ACC112 (cell line): ENCODE data around the gene ADCYAP1R1.

ENCODE experiments used
- H2AFZ ChIP-seq: fragments of 200-600 bp; sonication (generic); one replicate; pipeline ENCODE4 v1.6.0; 2017; ENCODE audit warnings: antibody characterized with exemption, low read length; ENCODE audit not compliant: unreplicated experiment
- H3K27ac ChIP-seq: fragments of 200-600 bp; sonication (generic); 2 replicates; pipeline ENCODE4 v1.5.1; 2014; ENCODE audit warnings: low read depth, mild to moderate bottlenecking, antibody characterized with exemption, low read length, moderate library complexity
- H3K27me3 ChIP-seq: fragments of 200-600 bp; sonication (generic); 2 replicates; pipeline ENCODE4 v1.6.1; 2014; ENCODE audit warnings: mild to moderate bottlenecking, antibody characterized with exemption, low read length, moderate library complexity, mixed read lengths; ENCODE audit not compliant: insufficient read depth
- H3K36me3 ChIP-seq: fragments of 200-600 bp; sonication (generic); 2 replicates; pipeline ENCODE4 v1.6.1; 2016; ENCODE audit warnings: mild to moderate bottlenecking, antibody characterized with exemption, low read length, moderate library complexity, mixed read lengths; ENCODE audit not compliant: insufficient read depth
- H3K4me1 ChIP-seq: fragments of 200-600 bp; sonication (generic); one replicate; pipeline ENCODE4 v1.6.1; 2016; ENCODE audit warnings: low read length, mixed read lengths; ENCODE audit not compliant: insufficient read depth, unreplicated experiment, control insufficient read depth
- H3K4me3 ChIP-seq: fragments of 200-600 bp; sonication (generic); 2 replicates; pipeline ENCODE4 v1.5.1; 2014; ENCODE audit warnings: mild to moderate bottlenecking, low read depth, low read length
- H3K79me2 ChIP-seq: fragments of 200-600 bp; sonication (generic); one replicate; pipeline ENCODE4 v1.6.0; 2016; ENCODE audit warnings: low read length; ENCODE audit not compliant: control insufficient read depth, unreplicated experiment, insufficient read depth

The ADCYAP1R1 gene

DNA sequence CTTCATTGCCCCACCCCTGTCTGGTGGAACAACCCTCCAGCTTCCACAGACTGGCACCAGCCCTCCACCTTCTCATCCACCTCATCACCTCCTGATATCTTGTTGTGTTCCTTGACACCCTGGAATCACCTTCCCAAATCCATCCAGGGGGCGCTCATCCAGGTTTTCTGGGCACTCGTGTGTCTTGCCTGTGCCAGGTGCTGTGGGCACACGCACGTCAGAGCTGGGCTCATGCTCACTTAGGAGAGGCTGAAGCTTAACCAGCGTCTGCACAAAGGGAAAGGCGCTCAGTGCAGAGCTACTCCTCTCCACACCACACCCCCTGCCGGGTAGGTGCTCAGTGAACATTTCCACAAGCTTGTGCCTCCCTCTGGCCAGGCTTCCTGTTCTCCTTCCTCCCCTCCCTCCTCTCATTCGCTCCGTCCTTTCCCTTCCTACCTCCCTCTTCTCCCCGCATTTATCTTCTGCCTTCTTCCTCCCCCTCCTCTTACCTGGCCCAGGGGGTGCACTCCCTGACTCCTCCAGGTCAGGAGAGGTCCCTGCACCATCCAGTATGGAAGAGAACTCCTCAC is 4.8 kb downstream of the ADCYAP1R1 start:
- Histone ChIP-seq H3K4me3 (no peak overlapping the region), H3K4me1 (no peaks in the 10 kb centered on the region)

DNA sequence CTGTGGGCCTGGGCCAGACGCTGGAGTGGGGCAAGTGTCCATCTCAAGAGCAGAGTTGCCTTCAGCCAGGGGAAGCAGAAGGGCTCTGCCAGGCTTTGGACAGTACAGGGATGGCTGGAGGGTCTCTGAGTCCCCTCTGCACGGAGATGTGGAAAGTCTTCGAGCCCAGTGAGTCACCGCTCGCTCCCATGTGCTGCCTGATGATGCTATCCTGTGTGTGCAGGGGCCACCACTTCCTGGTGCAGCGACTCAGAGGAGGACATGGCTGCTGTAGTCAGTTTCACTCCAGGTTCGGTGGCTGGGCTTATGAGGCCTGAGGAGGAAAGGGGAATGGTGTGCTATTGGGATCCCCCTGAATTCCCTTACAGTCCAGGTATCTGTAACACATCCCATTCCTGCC is 6.0 kb downstream of the ADCYAP1R1 start:
- peaks cover 22% of the 10 kb centered on the region for H3K27me3 ChIP-seq
- no peak overlapping the region for H3K4me3 ChIP-seq
- no peak overlapping the region for H2AFZ ChIP-seq
- no peaks in the 10 kb centered on the region for H3K36me3 ChIP-seq
- no peaks in the 10 kb centered on the region for H3K4me1 ChIP-seq
- no peaks in the 10 kb centered on the region for H3K79me2 ChIP-seq
- no peak overlapping the region for H3K27ac ChIP-seq

More for the DNA sequence above, 4.8 kb downstream of the ADCYAP1R1 start:
- Histone ChIP-seq H3K79me2 (no peaks in the 10 kb centered on the region), H2AFZ (no peak overlapping the region), H3K27ac (no peak overlapping the region), H3K27me3 (peaks cover 32% of the 10 kb centered on the region), H3K36me3 (no peaks in the 10 kb centered on the region)

DNA sequence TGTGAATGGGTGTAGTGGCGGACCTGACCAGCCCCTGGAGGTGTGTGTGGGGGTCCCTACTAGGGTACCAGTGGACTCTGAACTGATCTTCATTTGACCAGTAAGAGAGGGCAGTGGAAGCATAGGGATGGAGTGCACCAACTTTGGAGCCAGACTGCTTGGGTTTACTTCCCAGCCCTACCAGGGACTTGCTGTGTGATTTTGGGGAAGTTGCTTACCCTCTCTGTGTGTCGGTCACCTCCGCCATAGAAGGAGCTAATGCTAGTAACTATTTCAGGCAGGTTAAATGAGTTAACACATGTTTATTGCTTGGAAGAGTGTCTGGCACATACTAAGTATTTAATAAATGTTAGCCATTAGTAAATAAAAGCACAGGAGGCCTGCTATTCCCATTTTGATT is 6.6 kb downstream of the ADCYAP1R1 start:
- no peaks in the 10 kb centered on the region for H3K79me2 ChIP-seq
- no peak overlapping the region for H2AFZ ChIP-seq
- peaks cover 17% of the 10 kb centered on the region for H3K27me3 ChIP-seq
- no peak overlapping the region for H3K27ac ChIP-seq
- H3K36me3 ChIP-seq, result no peaks in the 10 kb centered on the region
- H3K4me1 ChIP-seq, result no peaks in the 10 kb centered on the region
- H3K4me3 ChIP-seq, result no peak overlapping the region

DNA sequence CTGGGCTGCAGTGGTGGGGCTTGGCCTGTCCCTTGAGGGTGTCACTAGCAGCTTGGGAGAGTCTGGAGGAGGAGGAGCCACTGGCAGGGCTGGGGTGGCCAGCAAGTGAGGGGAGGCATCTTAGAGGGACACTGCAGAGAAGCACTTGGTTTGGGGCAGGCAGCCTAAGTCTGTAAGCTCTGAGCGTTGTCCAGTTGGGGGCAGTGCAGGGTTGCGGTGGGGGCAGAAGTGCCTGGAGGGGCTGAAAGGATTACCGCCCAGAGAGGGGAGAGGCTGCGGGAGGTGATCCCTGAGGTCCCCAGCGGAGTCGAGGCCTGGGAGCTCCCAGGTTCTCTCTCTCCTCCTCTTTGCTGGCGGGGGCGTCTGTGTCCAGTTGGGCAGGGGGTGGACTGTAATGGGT is 7.4 kb downstream of the ADCYAP1R1 start:
- H3K4me1 ChIP-seq, result no peaks in the 10 kb centered on the region
- H3K36me3 ChIP-seq, result no peaks in the 10 kb centered on the region
- no peak overlapping the region for H3K27ac ChIP-seq
- H3K27me3 ChIP-seq, result peaks cover 12% of the 10 kb centered on the region
- H2AFZ ChIP-seq, result no peak overlapping the region
- H3K79me2 ChIP-seq, result no peaks in the 10 kb centered on the region
- H3K4me3 ChIP-seq, result no peak overlapping the region

DNA sequence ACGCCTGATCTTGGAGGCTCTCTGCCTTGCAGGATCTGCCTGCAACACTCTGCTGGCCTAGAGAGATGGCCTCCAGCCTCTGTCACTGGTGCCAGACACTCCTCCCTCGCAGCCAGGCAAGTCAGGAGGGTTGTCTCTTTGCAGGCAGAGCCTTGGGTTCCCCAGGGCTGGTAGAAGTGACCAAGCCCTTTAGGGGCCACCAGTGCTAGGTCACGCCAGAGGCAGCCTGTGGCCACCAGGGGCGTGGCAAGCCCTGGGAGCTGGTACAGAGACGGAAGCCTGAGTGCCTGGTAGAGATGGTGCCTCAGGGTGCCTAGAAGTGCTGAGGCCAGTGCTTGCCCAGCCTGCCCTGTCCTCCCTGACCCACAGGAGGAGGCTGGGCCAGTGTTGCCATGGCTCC is 9.1 kb downstream of the ADCYAP1R1 start:
- peaks cover 10% of the 10 kb centered on the region for H3K27me3 ChIP-seq
- no peak overlapping the region for H3K27ac ChIP-seq

DNA sequence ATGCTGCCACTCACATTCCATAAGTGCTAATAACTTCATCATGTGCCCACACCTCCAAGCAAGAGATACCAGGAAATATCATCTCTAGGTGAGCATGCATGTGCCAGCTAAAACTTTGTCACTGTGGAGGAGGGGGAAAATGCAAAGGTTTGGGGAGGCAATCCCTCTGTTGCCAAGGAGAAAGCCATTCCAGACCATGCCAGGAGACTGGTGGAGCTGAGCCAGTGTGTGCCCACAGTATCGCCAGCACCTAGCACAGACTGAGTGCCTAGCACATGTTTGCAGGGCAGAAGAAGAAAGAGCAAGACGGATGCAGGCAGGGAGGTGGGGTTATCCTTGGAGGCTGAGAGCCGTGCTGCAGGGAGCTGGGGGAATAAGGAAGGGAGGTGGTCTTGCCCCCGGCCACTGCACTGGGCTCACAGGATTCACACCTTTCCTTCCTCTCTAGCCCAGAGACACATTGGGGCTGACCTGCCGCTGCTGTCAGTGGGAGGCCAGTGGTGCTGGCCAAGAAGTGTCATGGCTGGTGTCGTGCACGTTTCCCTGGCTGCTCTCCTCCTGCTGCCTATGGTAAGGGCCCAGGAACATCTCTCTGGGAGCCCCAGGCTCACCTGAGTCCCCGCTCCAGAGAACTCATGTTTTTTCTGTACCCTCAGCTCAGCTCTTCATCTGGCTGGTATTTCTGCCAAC is 10.8 kb downstream of the ADCYAP1R1 start:
- Histone ChIP-seq H3K4me3 (no peak overlapping the region), H3K27ac (no peak overlapping the region), H3K4me1 (no peaks in the 10 kb centered on the region), H3K27me3 (peaks cover 10% of the 10 kb centered on the region), H3K79me2 (no peaks in the 10 kb centered on the region), H3K36me3 (no peaks in the 10 kb centered on the region), H2AFZ (no peak overlapping the region)

More for the DNA sequence above, 9.1 kb downstream of the ADCYAP1R1 start:
- Histone ChIP-seq H3K36me3 (no peaks in the 10 kb centered on the region), H2AFZ (no peak overlapping the region), H3K4me1 (no peaks in the 10 kb centered on the region), H3K79me2 (no peaks in the 10 kb centered on the region), H3K4me3 (no peak overlapping the region)

DNA sequence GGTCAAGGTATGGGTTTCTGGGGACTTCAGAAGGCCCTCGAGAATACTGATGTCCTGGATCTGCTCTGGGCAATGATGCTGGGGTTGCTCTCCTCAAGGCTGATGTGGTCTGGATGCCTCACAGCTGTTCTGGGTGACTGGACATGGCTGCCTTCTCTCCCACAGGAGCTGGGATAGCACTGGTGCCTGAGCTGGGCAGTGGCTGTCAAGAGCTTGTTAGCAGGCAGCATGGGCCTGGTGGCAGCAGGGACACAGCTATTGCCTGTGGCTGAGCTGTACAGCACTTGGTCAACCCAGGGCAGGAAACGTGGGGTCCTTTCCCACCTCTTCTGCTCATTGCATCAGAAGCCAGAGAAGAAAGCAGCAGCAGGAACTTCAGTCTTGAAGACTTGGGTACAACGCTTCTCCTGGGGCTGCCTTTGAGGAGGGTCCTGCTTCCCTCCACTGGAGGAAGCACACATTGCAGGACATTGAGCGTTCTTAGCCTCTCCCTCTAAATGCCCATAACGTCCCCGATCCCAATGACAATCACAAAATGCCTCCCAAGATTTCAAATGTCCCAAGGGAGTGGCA is 13.0 kb downstream of the ADCYAP1R1 start:
- Histone ChIP-seq H3K4me1 (no peaks in the 10 kb centered on the region), H3K36me3 (no peaks in the 10 kb centered on the region), H2AFZ (no peak overlapping the region), H3K27me3 (peaks cover 10% of the 10 kb centered on the region), H3K27ac (no peak overlapping the region), H3K4me3 (no peak overlapping the region), H3K79me2 (no peaks in the 10 kb centered on the region)

DNA sequence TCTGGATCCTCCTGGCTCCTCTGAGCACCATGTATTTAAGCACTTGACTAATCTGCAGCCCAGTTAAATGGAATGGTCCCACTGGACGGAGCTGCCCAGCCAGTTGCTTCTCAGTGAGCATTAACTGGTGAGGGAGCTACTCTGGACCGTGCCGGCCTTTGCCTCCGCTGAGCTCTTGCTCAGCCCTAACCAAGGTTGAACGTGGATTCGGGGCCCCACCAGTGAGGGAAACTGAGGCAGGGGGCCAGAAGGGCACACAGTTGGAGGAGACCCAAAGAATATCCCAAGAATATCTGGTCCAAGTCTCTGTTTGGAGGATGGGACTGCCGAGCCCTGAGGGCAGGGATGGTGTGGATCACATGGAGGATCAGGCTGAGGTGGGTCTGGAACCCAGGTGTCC is 13.7 kb downstream of the ADCYAP1R1 start:
- Histone ChIP-seq H3K27ac (no peak overlapping the region), H3K4me3 (no peak overlapping the region), H3K36me3 (no peaks in the 10 kb centered on the region), H2AFZ (no peak overlapping the region), H3K27me3 (peaks cover 13% of the 10 kb centered on the region), H3K79me2 (no peaks in the 10 kb centered on the region), H3K4me1 (no peaks in the 10 kb centered on the region)

DNA sequence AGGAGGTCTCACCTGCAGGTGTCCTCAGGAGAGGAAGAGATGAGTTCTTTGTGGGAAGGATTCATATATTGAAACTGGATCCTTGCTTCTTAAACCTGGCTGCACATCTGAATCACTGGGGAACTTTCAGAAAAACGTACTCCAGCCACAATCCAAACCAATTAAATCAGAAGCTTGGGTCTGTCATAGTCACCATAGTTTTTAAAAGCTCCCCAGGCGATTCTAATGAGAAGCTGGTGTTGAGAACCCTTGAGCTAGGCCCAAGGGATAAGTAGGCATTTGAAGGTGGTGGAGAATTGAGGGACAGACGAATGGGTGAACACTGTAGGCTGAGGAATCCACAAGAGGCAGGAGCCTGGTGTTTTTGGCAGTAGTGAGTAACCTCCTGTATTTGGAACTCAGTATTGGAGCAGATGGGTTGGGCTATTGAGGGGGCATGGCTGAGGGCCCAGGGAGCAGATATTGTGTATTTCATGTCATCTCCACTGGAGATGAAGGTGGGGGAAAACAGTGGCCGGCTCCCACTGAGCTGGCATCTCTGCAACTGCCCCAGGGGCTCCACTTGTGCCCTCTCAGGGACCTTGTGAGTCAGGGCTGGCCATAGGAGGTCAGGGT is 14.5 kb downstream of the ADCYAP1R1 start:
- no peaks in the 10 kb centered on the region for H3K36me3 ChIP-seq
- no peak overlapping the region for H3K27ac ChIP-seq
- peaks cover 21% of the 10 kb centered on the region for H3K27me3 ChIP-seq
- H3K4me3 ChIP-seq, result no peak overlapping the region
- no peaks in the 10 kb centered on the region for H3K79me2 ChIP-seq
- no peaks in the 10 kb centered on the region for H3K4me1 ChIP-seq
- no peak overlapping the region for H2AFZ ChIP-seq

DNA sequence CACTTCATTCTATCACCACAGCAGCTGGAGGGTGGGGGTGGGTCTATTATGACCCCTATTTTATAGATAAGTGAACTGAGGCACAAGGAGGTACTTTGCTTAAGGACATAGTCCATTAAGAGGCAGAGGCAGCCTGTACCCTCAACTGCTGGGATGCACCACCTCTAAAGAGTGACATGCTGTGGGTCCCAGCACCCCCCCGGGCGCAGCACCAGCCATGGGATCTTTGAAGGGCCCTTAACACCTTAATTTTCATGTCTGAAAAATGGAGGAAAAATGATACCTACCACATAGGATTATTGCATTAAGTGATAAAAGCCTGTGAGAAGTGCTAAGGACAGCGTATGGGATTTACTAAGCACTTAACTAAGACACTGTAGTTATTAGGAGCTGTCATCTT is 15.4 kb downstream of the ADCYAP1R1 start:
- H3K27ac ChIP-seq, result no peak overlapping the region
- H3K27me3 ChIP-seq, result peaks cover 23% of the 10 kb centered on the region
- H3K36me3 ChIP-seq, result no peaks in the 10 kb centered on the region
- H3K4me3 ChIP-seq, result no peak overlapping the region
- H3K79me2 ChIP-seq, result no peaks in the 10 kb centered on the region
- H2AFZ ChIP-seq, result no peak overlapping the region
- H3K4me1 ChIP-seq, result no peaks in the 10 kb centered on the region
